ENCODE results near the gene MYLK3. TPM values are rescaled to one million over a fixed set of nuclear protein-coding genes. Genes with fewer than 3 reads are reported as not detected.
"Not testable (repeated sequence)": the region's sequence is repeated elsewhere in the genome, so short reads cannot be mapped to it uniquely, and the experiment has no call there.

The MYLK3 gene
- total RNA-seq, result under 1 TPM; 0.29 to 0.59 TPM

GRCh38 chr16:46747777-46748651 lies at the start of gene MYLK3:
TSS of gene MYLK3 (minus strand) at chr16:46748344. CDS start at chr16:46748193, 151 bp downstream.
- no peak within 1 kb of the TSS for H3K4me3 Mint-ChIP-seq
- DNase-seq (ENCODE audit: low spot score), result no peak
- no peaks in the 10 kb centered on the region for H3K9me3 Mint-ChIP-seq
- no peaks in the 10 kb centered on the region for H3K36me3 Mint-ChIP-seq
- H3K27ac Mint-ChIP-seq, result no peak within 1 kb of the TSS
- no peaks in the 10 kb centered on the region for H3K27me3 Mint-ChIP-seq
- peak; percentile 16 to 47 for ATAC-seq
- H3K4me1 Mint-ChIP-seq (ENCODE audit: low read depth in 2 of 2), result peaks cover 0 to 4% of the 10 kb centered on the region in 2 donors

DNA sequence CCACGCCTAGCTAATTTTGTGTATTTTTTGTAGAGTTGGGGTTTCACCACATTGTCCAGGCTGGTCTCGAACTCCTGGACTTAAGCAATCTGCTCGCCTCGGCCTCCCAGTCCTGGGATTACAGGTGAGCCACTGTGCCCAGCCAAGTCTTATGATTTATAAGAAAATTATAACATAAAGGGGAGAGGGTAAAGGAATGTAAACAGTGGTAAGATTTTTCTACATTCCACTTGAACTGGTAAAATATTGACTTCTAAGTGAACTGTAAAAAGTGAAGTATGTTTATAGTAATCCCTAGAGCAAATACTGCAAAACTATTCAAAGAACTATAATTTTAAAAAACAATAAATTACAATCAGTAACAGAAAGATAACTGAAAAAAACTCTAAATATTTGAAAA lies 49.4 kb upstream of the MYLK3 start:
- Mint-ChIP-seq H3K9me3 (peaks cover 3% of the 10 kb centered on the region), H3K36me3 (peaks cover 34% of the 10 kb centered on the region), H3K4me1 (ENCODE audit: low read depth in 2 of 2) (peaks cover 0 to 6% of the 10 kb centered on the region in 2 donors), H3K27me3 (no peaks in the 10 kb centered on the region), H3K27ac (no peak overlapping the region), H3K4me3 (no peak overlapping the region)
- ATAC-seq (no peak), DNase-seq (ENCODE audit: low spot score) (no peak)

GRCh38 chr16:46796764-46797269 lies 48.7 kb upstream of the MYLK3 start:
- peaks cover 0 to 10% of the 10 kb centered on the region in 2 donors for H3K4me1 Mint-ChIP-seq (ENCODE audit: low read depth in 2 of 2)
- H3K27me3 Mint-ChIP-seq, result no peaks in the 10 kb centered on the region
- no peak overlapping the region for H3K4me3 Mint-ChIP-seq
- DNase-seq (ENCODE audit: low spot score) (no peak), ATAC-seq (no peak)
- H3K9me3 Mint-ChIP-seq, result peaks cover 3% of the 10 kb centered on the region
- H3K36me3 Mint-ChIP-seq, result peaks cover 38% of the 10 kb centered on the region
- no peak overlapping the region for H3K27ac Mint-ChIP-seq

DNA sequence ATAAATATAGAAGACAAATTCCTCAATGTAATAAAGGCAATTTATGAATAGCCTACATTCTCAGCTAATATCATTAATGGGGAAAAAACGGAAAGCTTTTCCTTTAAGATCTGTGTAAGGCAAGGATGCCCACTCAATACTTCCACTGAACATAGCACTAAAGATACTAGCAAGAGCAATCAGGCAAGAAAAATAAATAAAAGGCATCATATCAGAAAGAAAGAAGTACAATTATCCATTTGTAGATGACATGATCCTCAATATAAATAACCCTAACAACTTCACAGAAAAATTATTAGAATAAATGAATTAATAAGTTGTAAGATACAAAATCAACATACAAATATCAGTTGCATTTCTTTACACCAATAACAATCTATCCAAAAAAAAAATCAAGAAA lies 45.7 kb upstream of the MYLK3 start:
- peaks cover 17 to 20% of the 10 kb centered on the region in 2 donors for H3K4me1 Mint-ChIP-seq (ENCODE audit: low read depth in 2 of 2)
- no peak overlapping the region for H3K4me3 Mint-ChIP-seq
- DNase-seq (ENCODE audit: low spot score) (no peak), ATAC-seq (no peak)
- H3K36me3 Mint-ChIP-seq, result peaks cover 32% of the 10 kb centered on the region
- H3K27ac Mint-ChIP-seq, result no peak overlapping the region
- H3K9me3 Mint-ChIP-seq, result peaks cover 3% of the 10 kb centered on the region
- no peaks in the 10 kb centered on the region for H3K27me3 Mint-ChIP-seq

- peaks cover 5% of the 10 kb centered on the region in 2 donors for H3K27me3 Mint-ChIP-seq
- H3K27ac Mint-ChIP-seq, result no peak overlapping the region
- peak overlapping the region; percentile 79 for H3K4me3 Mint-ChIP-seq
- DNase-seq (ENCODE audit: low spot score) (no peak), ATAC-seq (no peak)
- H3K36me3 Mint-ChIP-seq, result peaks cover 31% of the 10 kb centered on the region
- peaks cover 8% of the 10 kb centered on the region for H3K9me3 Mint-ChIP-seq
- peaks cover 19 to 20% of the 10 kb centered on the region in 2 donors for H3K4me1 Mint-ChIP-seq (ENCODE audit: low read depth in 2 of 2)
These were observed 42.6 kb upstream of the MYLK3 start for GRCh38 chr16:46790599-46791270.

GRCh38 chr16:46789499-46790414 lies 41.6 kb upstream of the MYLK3 start:
- Mint-ChIP-seq H3K27ac (peak overlapping the region in 1 of 2 donors; percentile 71), H3K36me3 (peaks cover 22% of the 10 kb centered on the region), H3K4me3 (peak overlapping the region; percentile 79), H3K4me1 (ENCODE audit: low read depth in 2 of 2) (peaks cover 19 to 20% of the 10 kb centered on the region in 2 donors), H3K27me3 (peaks cover 5 to 7% of the 10 kb centered on the region in 2 donors), H3K9me3 (peaks cover 9% of the 10 kb centered on the region)
- DNase-seq (ENCODE audit: low spot score) (peak; percentile 85), ATAC-seq (peak; percentile 99)

DNA sequence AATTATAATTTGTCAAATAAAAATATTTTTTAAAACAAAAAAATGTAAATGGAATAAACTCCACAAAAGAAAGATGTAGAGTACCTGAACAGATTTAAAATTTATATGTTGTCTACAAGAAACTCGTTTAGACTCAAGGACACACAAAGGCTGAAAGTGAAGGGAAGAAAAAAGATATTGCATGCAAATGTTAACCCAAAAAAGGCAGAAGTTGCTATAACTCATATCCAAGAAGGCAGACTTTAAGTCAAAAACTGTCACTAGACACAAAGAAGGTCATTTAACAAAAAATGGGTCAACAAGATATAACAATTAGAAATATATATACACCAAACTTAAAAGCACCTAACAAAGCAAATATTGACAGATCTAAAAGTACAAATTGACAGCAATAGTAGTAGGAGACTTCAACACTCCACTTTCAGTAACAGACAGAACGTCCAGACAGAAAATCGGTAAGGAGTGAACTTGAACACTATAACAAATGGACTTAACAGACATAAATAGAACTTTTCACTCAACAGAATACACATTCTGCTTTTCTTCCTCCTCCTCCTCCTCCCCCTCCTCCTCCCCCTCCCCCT lies 40.8 kb upstream of the MYLK3 start:
- peaks cover 5 to 7% of the 10 kb centered on the region in 2 donors for H3K27me3 Mint-ChIP-seq
- peaks cover 19 to 20% of the 10 kb centered on the region in 2 donors for H3K4me1 Mint-ChIP-seq (ENCODE audit: low read depth in 2 of 2)

DNA sequence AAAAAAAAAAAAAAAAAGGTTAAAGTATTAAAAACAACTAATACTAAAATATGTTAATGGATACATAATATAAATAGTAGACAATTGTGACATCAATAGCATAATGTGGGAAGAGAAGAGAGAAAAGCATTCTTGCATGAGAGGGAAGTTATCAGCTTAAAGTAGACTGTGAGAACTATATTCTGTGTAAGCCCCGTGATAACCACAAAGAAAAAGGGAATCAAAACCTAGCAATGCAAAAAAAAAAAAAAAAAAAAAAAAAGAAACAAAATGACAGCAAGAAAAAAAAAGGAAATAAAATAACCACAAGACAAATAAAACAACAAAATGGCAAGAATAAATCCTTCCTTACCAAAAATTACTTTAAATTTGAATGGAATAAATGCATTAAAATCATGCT lies 39.8 kb upstream of the MYLK3 start:
- H3K27me3 Mint-ChIP-seq, result peaks cover 7 to 10% of the 10 kb centered on the region in 2 donors
- H3K4me1 Mint-ChIP-seq (ENCODE audit: low read depth in 2 of 2), result peaks cover 19 to 26% of the 10 kb centered on the region in 2 donors
- H3K36me3 Mint-ChIP-seq, result peaks cover 12% of the 10 kb centered on the region
- H3K4me3 Mint-ChIP-seq, result no peak overlapping the region
- no peak overlapping the region for H3K27ac Mint-ChIP-seq
- ATAC-seq (no peak), DNase-seq (ENCODE audit: low spot score) (no peak)
- peaks cover 6% of the 10 kb centered on the region for H3K9me3 Mint-ChIP-seq

More for the DNA sequence above, 40.8 kb upstream of the MYLK3 start:
- DNase-seq (ENCODE audit: low spot score), result no peak
- peaks cover 17% of the 10 kb centered on the region for H3K36me3 Mint-ChIP-seq
- ATAC-seq, result no peak
- peaks cover 9% of the 10 kb centered on the region for H3K9me3 Mint-ChIP-seq
- H3K27ac Mint-ChIP-seq, result no peak overlapping the region
- peak overlapping the region; percentile 20 for H3K4me3 Mint-ChIP-seq

GRCh38 chr16:46785076-46785845 lies 37.1 kb upstream of the MYLK3 start:
- peaks cover 12 to 14% of the 10 kb centered on the region in 2 donors for H3K4me1 Mint-ChIP-seq (ENCODE audit: low read depth in 2 of 2)
- H3K36me3 Mint-ChIP-seq, result peaks cover 6% of the 10 kb centered on the region
- no peak overlapping the region for H3K4me3 Mint-ChIP-seq
- peaks cover 7 to 10% of the 10 kb centered on the region in 2 donors for H3K27me3 Mint-ChIP-seq
- H3K9me3 Mint-ChIP-seq, result peaks cover 6% of the 10 kb centered on the region
- no peak overlapping the region for H3K27ac Mint-ChIP-seq
- ATAC-seq (no peak), DNase-seq (ENCODE audit: low spot score) (no peak)

GRCh38 chr16:46784569-46784968 lies 36.4 kb upstream of the MYLK3 start:
- not testable (repeated sequence) for ATAC-seq; DNase-seq (ENCODE audit: low spot score)

DNA sequence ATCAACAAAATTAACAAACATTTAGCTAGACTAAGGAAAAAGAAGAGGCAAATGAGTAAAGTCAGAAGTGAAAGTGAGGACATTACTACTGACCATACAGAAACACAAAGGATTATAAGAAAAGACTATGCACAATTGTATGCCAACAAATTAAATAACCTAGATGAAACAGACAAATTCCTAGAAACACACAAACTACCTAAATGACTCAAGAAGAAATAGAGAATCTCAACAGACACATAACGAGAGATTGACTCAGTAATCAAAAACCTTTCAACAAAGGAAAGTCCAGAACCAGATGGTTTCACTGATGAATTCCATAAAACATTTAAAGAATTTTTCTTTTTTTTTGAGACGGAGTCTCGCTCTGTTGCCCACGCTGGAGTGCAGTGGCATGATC lies 35.7 kb upstream of the MYLK3 start:
- Mint-ChIP-seq H3K27me3 (peaks cover 7 to 10% of the 10 kb centered on the region in 2 donors), H3K4me1 (ENCODE audit: low read depth in 2 of 2) (peaks cover 2 to 5% of the 10 kb centered on the region in 2 donors), H3K9me3 (peaks cover 6% of the 10 kb centered on the region), H3K4me3 (no peak overlapping the region), H3K27ac (no peak overlapping the region), H3K36me3 (peaks cover 6% of the 10 kb centered on the region)
- no peak for DNase-seq (ENCODE audit: low spot score)
- peak in 1 of 2 donors; percentile 60 for ATAC-seq

More at GRCh38 chr16:46784569-46784968, 36.4 kb upstream of the MYLK3 start:
- peaks cover 7 to 10% of the 10 kb centered on the region in 2 donors for H3K27me3 Mint-ChIP-seq
- not testable (repeated sequence) for H3K9me3 Mint-ChIP-seq; H3K27ac Mint-ChIP-seq; H3K4me3 Mint-ChIP-seq; H3K4me1 Mint-ChIP-seq (ENCODE audit: low read depth in 2 of 2); H3K36me3 Mint-ChIP-seq

DNA sequence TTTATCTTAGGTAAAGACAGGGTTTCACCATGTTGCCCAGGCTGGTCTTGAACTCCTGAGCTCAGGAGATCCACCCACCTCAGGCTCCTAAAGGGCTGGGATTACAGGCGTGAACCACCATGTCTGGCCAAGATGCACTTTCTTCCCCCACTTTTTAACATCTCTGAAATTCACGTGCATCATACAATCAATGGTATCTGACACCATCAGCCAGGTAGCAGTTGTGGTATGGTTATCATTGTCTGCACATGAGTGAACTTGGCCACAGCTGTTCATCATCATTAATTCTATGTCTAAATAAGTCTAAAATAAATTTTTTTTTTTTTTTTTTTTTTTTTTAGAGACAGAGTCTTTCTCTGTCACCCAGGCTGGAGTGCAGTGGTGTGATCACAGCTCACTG lies 34.2 kb upstream of the MYLK3 start:
- ATAC-seq (no peak), DNase-seq (ENCODE audit: low spot score) (no peak)
- H3K9me3 Mint-ChIP-seq, result peaks cover 6% of the 10 kb centered on the region
- peaks cover 7 to 10% of the 10 kb centered on the region in 2 donors for H3K27me3 Mint-ChIP-seq
- no peak overlapping the region for H3K4me3 Mint-ChIP-seq
- H3K27ac Mint-ChIP-seq, result no peak overlapping the region
- peaks cover 6% of the 10 kb centered on the region for H3K36me3 Mint-ChIP-seq
- H3K4me1 Mint-ChIP-seq (ENCODE audit: low read depth in 2 of 2), result peaks cover 0 to 5% of the 10 kb centered on the region in 2 donors
